ENCODE data around the gene LHFPL3. TPM values are rescaled to one million over a fixed set of nuclear protein-coding genes. Genes with fewer than 3 reads are reported as not detected.
"Not testable (repeated sequence)": the region's sequence is repeated elsewhere in the genome, so short reads cannot be mapped to it uniquely, and the experiment has no call there.

LHFPL3 gene
- total RNA-seq (under 1 TPM in 1 of 9 donors, not detected in 8; 0.14 TPM), polyA plus RNA-seq (not detected)
- long read RNA-seq, donor 1, result 0 reads
- long read RNA-seq, donor 2, result 0 reads
- long read RNA-seq, donor 3, result 0 reads
- long read RNA-seq, donor 4, partial matches to known transcripts, result 0 of 1 reads
- long read RNA-seq, donor 4, other reads (novel, unspliced or antisense), result 1 of 1 reads
- long read RNA-seq, donor 5, result 0 reads
- long read RNA-seq, donor 6, result 0 reads
- long read RNA-seq, donor 7, result 0 reads
- long read RNA-seq, donor 8, result 0 reads
- long read RNA-seq, donor 9, result 0 reads
- long read RNA-seq, donor 10, result 0 reads

GRCh38 chr7:104328296-104328969, at the start of gene LHFPL3:
LHFPL3 (plus strand) TSS chr7:104328603.
- intact Hi-C loops (cut with DNase I), result no loop called here
- no peaks in the 10 kb centered on the region for H3K4me1 ChIP-seq (replicated peaks in 1 of 2)
- H3K36me3 ChIP-seq (replicated peaks in 1 of 2), result no peaks in the 10 kb centered on the region
- no peaks in the 10 kb centered on the region for H3K9me3 ChIP-seq (replicated peaks in 1 of 3)
- peaks cover 40% of the 10 kb centered on the region for H3K27me3 ChIP-seq
- TF ChIP-seq CTCF (IDR thresholded peaks at IDR 0.05) (no peak), POLR2A (IDR thresholded peaks at IDR 0.05) (no peak)
- DNase-seq, result no peak
- H3K27ac ChIP-seq, result no peak within 1 kb of the TSS
- 0 to 2% (median 1%) methylated on average over 8 to 62 of the region's 62 CpGs for WGBS, 4 donors
- no peak within 1 kb of the TSS for H3K4me3 ChIP-seq

GRCh38 chr7:104281685-104282084, 46.7 kb upstream of the LHFPL3 start:
- H3K27ac ChIP-seq; H3K4me3 ChIP-seq; H3K4me1 ChIP-seq (replicated peaks in 1 of 2); H3K36me3 ChIP-seq (replicated peaks in 1 of 2); H3K27me3 ChIP-seq; H3K9me3 ChIP-seq (replicated peaks in 1 of 3); DNase-seq; intact Hi-C loops (cut with DNase I): not testable (repeated sequence)
- 80 to 94% (median 84%) methylated on average over 1 to 2 of the region's 2 CpGs for WGBS, 4 donors

DNA sequence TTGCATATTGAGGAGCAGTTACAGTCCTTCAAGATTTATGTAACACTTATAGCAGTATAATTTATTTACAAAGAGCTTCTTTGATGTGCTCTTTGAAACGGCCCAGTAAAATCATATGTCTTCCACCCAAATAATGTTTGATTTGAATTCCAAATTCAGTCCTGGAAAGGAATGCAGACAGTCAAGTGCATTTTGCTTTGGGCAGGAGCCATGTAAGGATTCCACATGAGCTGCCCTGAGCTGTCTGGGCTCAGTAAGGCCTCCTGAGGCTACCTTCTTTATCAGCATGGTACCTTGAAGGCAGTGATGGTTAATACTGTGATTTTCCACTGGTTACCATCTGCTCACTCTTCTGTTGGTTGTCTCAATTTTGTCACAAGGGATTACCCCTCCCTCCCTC, 41.6 kb upstream of the LHFPL3 start:
- H3K4me1 ChIP-seq (replicated peaks in 1 of 2), result no peaks in the 10 kb centered on the region
- no peak overlapping the region for H3K4me3 ChIP-seq
- H3K36me3 ChIP-seq (replicated peaks in 1 of 2), result no peaks in the 10 kb centered on the region
- no peaks in the 10 kb centered on the region for H3K9me3 ChIP-seq (replicated peaks in 1 of 3)
- no peaks in the 10 kb centered on the region for H3K27me3 ChIP-seq
- no peak overlapping the region for H3K27ac ChIP-seq
- TF ChIP-seq CTCF (IDR thresholded peaks at IDR 0.05), result no peak
- no peak for TF ChIP-seq POLR2A (IDR thresholded peaks at IDR 0.05)
- intact Hi-C loops (cut with DNase I), result no loop called here
- DNase-seq, result no peak
- WGBS, 4 donors, result 16 to 37% (median 28%) methylated on average over 1 of the region's 1 CpG

DNA sequence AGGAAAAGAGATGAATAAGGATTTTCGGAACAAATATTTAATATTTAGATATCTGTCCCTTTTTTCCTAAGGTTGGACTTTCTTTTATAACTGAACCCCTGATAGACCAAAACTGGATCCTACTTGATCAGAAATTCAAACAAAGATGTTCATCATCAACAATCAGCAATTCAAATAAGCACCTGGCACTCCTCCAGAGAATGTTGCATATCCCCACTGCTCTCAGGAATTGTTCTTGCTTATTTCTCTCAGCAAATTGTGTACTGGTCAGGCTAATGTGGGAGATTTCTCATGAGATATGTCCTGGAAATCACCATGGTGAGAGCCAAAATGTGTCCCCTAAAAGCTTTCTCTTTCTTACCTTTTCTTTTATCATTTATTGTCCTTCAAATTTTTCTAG, 40.3 kb upstream of the LHFPL3 start:
- H3K27me3 ChIP-seq, result no peaks in the 10 kb centered on the region

More for the DNA sequence above, 40.3 kb upstream of the LHFPL3 start:
- TF ChIP-seq POLR2A (IDR thresholded peaks at IDR 0.05) (no peak), CTCF (IDR thresholded peaks at IDR 0.05) (no peak)
- 86 to 93% (median 89%) methylated on average over 1 of the region's 1 CpG for WGBS, 4 donors
- no peak for DNase-seq
- Histone ChIP-seq H3K27ac (no peak overlapping the region), H3K4me3 (no peak overlapping the region), H3K4me1 (replicated peaks in 1 of 2) (no peaks in the 10 kb centered on the region), H3K9me3 (replicated peaks in 1 of 3) (no peaks in the 10 kb centered on the region), H3K36me3 (replicated peaks in 1 of 2) (no peaks in the 10 kb centered on the region)
- intact Hi-C loops (cut with DNase I), result no loop called here

Measured in adrenal gland (tissue), 19 donors.